ENCODE data around the gene CH25H. TPM values are rescaled to one million over a fixed set of nuclear protein-coding genes. Genes with fewer than 3 reads are reported as not detected.
"Not testable (repeated sequence)": the region's sequence is repeated elsewhere in the genome, so short reads cannot be mapped to it uniquely, and the experiment has no call there.

The CH25H gene
- total RNA-seq, 1 donor, result 2.2 TPM

GRCh38 chr10:89250865-89251408, 43.8 kb upstream of the CH25H start:
- TF ChIP-seq CTCF (IDR thresholded peaks at IDR 0.05; ENCODE audit: insufficient read depth, low read length), result no peak
- H3K4me3 ChIP-seq (ENCODE audit: low read depth, low read length), result peak overlapping the region; percentile 92
- DNase-seq (ENCODE audit: low read depth), result peak; percentile 44

GRCh38 chr10:89248990-89249389, 41.9 kb upstream of the CH25H start:
- no peak for TF ChIP-seq CTCF (IDR thresholded peaks at IDR 0.05; ENCODE audit: insufficient read depth, low read length)
- no peak overlapping the region for H3K4me3 ChIP-seq (ENCODE audit: low read depth, low read length)
- DNase-seq (ENCODE audit: low read depth), result no peak

- not testable (repeated sequence) for H3K4me3 ChIP-seq (ENCODE audit: low read depth, low read length); DNase-seq (ENCODE audit: low read depth)
Observed at GRCh38 chr10:89247623-89248022, 40.5 kb upstream of the CH25H start.

- no peak overlapping the region for H3K4me3 ChIP-seq (ENCODE audit: low read depth, low read length)
- no peak for DNase-seq (ENCODE audit: low read depth)
- TF ChIP-seq CTCF (IDR thresholded peaks at IDR 0.05; ENCODE audit: insufficient read depth, low read length), result no peak
Observed at GRCh38 chr10:89245802-89246201, 38.7 kb upstream of the CH25H start.

- no peak overlapping the region for H3K4me3 ChIP-seq (ENCODE audit: low read depth, low read length)
- no peak for TF ChIP-seq CTCF (IDR thresholded peaks at IDR 0.05; ENCODE audit: insufficient read depth, low read length)
- no peak for DNase-seq (ENCODE audit: low read depth)
Observed at GRCh38 chr10:89242840-89243568, 35.9 kb upstream of the CH25H start.

GRCh38 chr10:89242345-89242684, 35.2 kb upstream of the CH25H start:
- no peak for DNase-seq (ENCODE audit: low read depth)
- TF ChIP-seq CTCF (IDR thresholded peaks at IDR 0.05; ENCODE audit: insufficient read depth, low read length), result no peak
- H3K4me3 ChIP-seq (ENCODE audit: low read depth, low read length), result no peak overlapping the region

GRCh38 chr10:89241486-89242344, 34.6 kb upstream of the CH25H start:
- peak; percentile 52 for DNase-seq (ENCODE audit: low read depth)
- no peak for TF ChIP-seq CTCF (IDR thresholded peaks at IDR 0.05; ENCODE audit: insufficient read depth, low read length)
- H3K4me3 ChIP-seq (ENCODE audit: low read depth, low read length), result no peak overlapping the region
